WTC11 (cell line): Measurements from ENCODE around the gene CCDC61. TPM values are rescaled to one million over a fixed set of nuclear protein-coding genes. Genes with fewer than 3 reads are reported as not detected.

Experiments used
- ATAC-seq: fragments of 200-7000 bp; cut with Tn5 transposase; 2 replicates; pipeline ENCODE4 v1.10.0; 2021; ENCODE audit warnings: mild to moderate bottlenecking, moderate library complexity
- CTCF ChIA-PET: fragments of 300-600 bp; sonication (Branson Sonifier 250); formaldehyde crosslinking; loops from one replicate; lab custom pipeline; 2021; ENCODE audit warnings: antibody characterized with exemption; lab: Charles Lee
- POLR2A ChIA-PET: fragments of 350-600 bp; sonication (Branson Sonifier 250); formaldehyde crosslinking; loops from one replicate; lab custom pipeline; 2021; ENCODE audit warnings: antibody characterized with exemption; lab: Charles Lee
- DNase-seq: peaks from one replicate; pipeline ENCODE4 v3.0.0; 2021; ENCODE audit warnings: low spot score
- H3K27ac Mint-ChIP-seq: 2 replicates; pipeline ENCODE4 v1.8.0; 2021; ENCODE audit warnings: mixed read lengths
- H3K27me3 Mint-ChIP-seq: 2 replicates; pipeline ENCODE4 v1.8.0; 2021; ENCODE audit warnings: low read depth, mild to moderate bottlenecking, moderate library complexity, mixed read lengths
- H3K36me3 Mint-ChIP-seq: 2 replicates; pipeline ENCODE4 v1.8.0; 2021; ENCODE audit warnings: mixed read lengths
- H3K4me1 Mint-ChIP-seq: 2 replicates; pipeline ENCODE4 v1.8.0; 2022; ENCODE audit warnings: mixed read lengths
- H3K4me3 Mint-ChIP-seq: 2 replicates; pipeline ENCODE4 v1.8.0; 2021; ENCODE audit warnings: mild to moderate bottlenecking, moderate library complexity, mixed read lengths
- H3K9me3 Mint-ChIP-seq: 2 replicates; pipeline ENCODE4 v1.8.0; 2021; ENCODE audit warnings: mixed read lengths
- CBFB ChIP-seq: sonication (generic); formaldehyde crosslinking; IDR thresholded peaks from 2 replicates; pipeline ENCODE4 v1.8.1; 2022; ENCODE audit warnings: mild to moderate bottlenecking, low read depth, missing genetic modification reagents
- ELF4 ChIP-seq: sonication (generic); formaldehyde crosslinking; IDR thresholded peaks from 2 replicates; pipeline ENCODE4 v1.8.1; 2022; ENCODE audit warnings: low read depth, mild to moderate bottlenecking, moderate library complexity, missing genetic modification reagents
- ETV6 ChIP-seq: sonication (generic); formaldehyde crosslinking; IDR thresholded peaks from 2 replicates; pipeline ENCODE4 v1.8.1; 2022; ENCODE audit warnings: mild to moderate bottlenecking, missing genetic modification reagents
- IRF2 ChIP-seq: sonication (generic); formaldehyde crosslinking; IDR thresholded peaks from 2 replicates; pipeline ENCODE4 v1.8.0; 2022; ENCODE audit warnings: low read depth, missing genetic modification reagents, borderline replicate concordance
- JAZF1 ChIP-seq: fragments of 250-450 bp; sonication (Bioruptor Pico); IDR thresholded peaks from 2 replicates; pipeline ENCODE4 v1.9.0; 2021; ENCODE audit warnings: moderate library complexity, mild to moderate bottlenecking, inconsistent platforms
- NFATC4 ChIP-seq: fragments of 250-450 bp; sonication (Bioruptor Pico); IDR thresholded peaks from 2 replicates; pipeline ENCODE4 v1.9.0; 2021; ENCODE audit warnings: mild to moderate bottlenecking
- NR1H2 ChIP-seq: sonication (generic); formaldehyde crosslinking; IDR thresholded peaks from 2 replicates; pipeline ENCODE4 v1.9.0; 2021; ENCODE audit warnings: mild to moderate bottlenecking, moderate library complexity, missing genetic modification reagents
- OVOL2 ChIP-seq: fragments of 250-450 bp; sonication (Bioruptor Pico); IDR thresholded peaks from 2 replicates; pipeline ENCODE4 v1.9.0; 2021; ENCODE audit warnings: mild to moderate bottlenecking, borderline replicate concordance
- RORB ChIP-seq: fragments of 250-450 bp; sonication (Bioruptor Pico); IDR thresholded peaks from 2 replicates; pipeline ENCODE4 v1.9.0; 2021; ENCODE audit warnings: mild to moderate bottlenecking
- ZBTB21 ChIP-seq: sonication (generic); formaldehyde crosslinking; IDR thresholded peaks from 2 replicates; pipeline ENCODE4 v1.8.1; 2023; ENCODE audit warnings: mild to moderate bottlenecking, missing genetic modification reagents, borderline replicate concordance
- ZNF317 ChIP-seq: sonication (generic); formaldehyde crosslinking; IDR thresholded peaks from 2 replicates; pipeline ENCODE4 v1.8.1; 2023; ENCODE audit warnings: low read depth, mild to moderate bottlenecking, moderate library complexity, missing genetic modification reagents, borderline replicate concordance
- ZNF416 ChIP-seq: fragments of 250-450 bp; sonication (Bioruptor Pico); IDR thresholded peaks from 2 replicates; pipeline ENCODE4 v1.9.0; 2021; ENCODE audit warnings: mild to moderate bottlenecking, inconsistent platforms
- total RNA-seq: library from RNA; stranded (reverse); gene quantifications from 3 replicates; pipeline ENCODE4 v1.2.3, GENCODE V29; 2021
- TF ChIP-seq, protein P1 (sequence below): sonication (generic); formaldehyde crosslinking; IDR thresholded peaks from 2 replicates; pipeline ENCODE4 v1.8.1; 2023; ENCODE audit warnings: mild to moderate bottlenecking, missing genetic modification reagents
- TF ChIP-seq, protein P2 (sequence below): sonication (generic); formaldehyde crosslinking; IDR thresholded peaks from 2 replicates; pipeline ENCODE4 v1.8.0; 2022; ENCODE audit warnings: missing genetic modification reagents
- TF ChIP-seq, protein P3 (sequence below): fragments of 250-450 bp; sonication (Bioruptor Pico); IDR thresholded peaks from 2 replicates; pipeline ENCODE4 v1.9.0; 2021; ENCODE audit warnings: mild to moderate bottlenecking
- TF ChIP-seq, protein P4 (sequence below): sonication (generic); formaldehyde crosslinking; IDR thresholded peaks from 2 replicates; pipeline ENCODE4 v1.8.1; 2023; ENCODE audit warnings: mild to moderate bottlenecking, missing genetic modification reagents, moderate library complexity
- TF ChIP-seq, protein P5 (sequence below): sonication (generic); formaldehyde crosslinking; IDR thresholded peaks from 2 replicates; pipeline ENCODE4 v1.8.1; 2023; ENCODE audit warnings: mild to moderate bottlenecking, missing genetic modification reagents, borderline replicate concordance
- TF ChIP-seq, protein P6 (sequence below): sonication (generic); formaldehyde crosslinking; IDR thresholded peaks from 2 replicates; pipeline ENCODE4 v1.8.1; 2022; ENCODE audit warnings: low read depth, mild to moderate bottlenecking, moderate library complexity, missing genetic modification reagents, borderline replicate concordance

The CCDC61 gene
- total RNA-seq, 1 experiment from 2014 or later: 33.7 TPM

DNA sequence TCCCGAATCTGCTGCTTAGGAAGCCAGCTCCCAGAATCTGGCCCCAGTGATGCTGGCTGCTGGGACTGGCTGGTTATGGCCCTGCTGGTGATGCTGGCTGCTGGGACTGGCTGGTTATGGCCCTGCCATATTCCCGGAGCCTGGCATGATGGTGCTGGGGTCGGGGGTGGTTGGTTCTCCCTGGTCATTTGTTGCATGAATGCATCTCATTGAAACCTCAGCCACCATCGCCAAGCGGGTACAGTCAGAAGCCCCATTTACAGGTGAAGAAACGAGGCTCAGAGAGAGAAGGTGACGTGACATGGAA is 25.5 kb downstream of the CCDC61 start:
- H3K9me3 Mint-ChIP-seq: peaks cover 6% of the 10 kb centered on the region; the same call in 1 of the 2 replicates
- CTCF ChIA-PET: interaction anchor here (0.6 to 6.3 kb wide), 11 partner anchors 7 to 313 kb away, joined by 3 to 76 read pairs (median 3); no protein-coding TSS in a partner anchor
- H3K27me3 Mint-ChIP-seq: peaks cover 11% of the 10 kb centered on the region
- DNase-seq: no peak
- TF ChIP-seq RORB (no peak), ZNF416 (no peak), ELF4 (CRISPR knock-in tag) (no peak), ETV6 (CRISPR knock-in tag) (no peak), JAZF1 (CRISPR knock-in tag) (no peak), ZBTB21 (CRISPR knock-in tag) (no peak), OVOL2 (CRISPR knock-in tag) (no peak), NR1H2 (CRISPR knock-in tag) (no peak), ZNF317 (no peak), CBFB (CRISPR knock-in tag) (no peak), IRF2 (no peak), NFATC4 (CRISPR knock-in tag) (no peak)
- TF ChIP-seq, protein P1, sequence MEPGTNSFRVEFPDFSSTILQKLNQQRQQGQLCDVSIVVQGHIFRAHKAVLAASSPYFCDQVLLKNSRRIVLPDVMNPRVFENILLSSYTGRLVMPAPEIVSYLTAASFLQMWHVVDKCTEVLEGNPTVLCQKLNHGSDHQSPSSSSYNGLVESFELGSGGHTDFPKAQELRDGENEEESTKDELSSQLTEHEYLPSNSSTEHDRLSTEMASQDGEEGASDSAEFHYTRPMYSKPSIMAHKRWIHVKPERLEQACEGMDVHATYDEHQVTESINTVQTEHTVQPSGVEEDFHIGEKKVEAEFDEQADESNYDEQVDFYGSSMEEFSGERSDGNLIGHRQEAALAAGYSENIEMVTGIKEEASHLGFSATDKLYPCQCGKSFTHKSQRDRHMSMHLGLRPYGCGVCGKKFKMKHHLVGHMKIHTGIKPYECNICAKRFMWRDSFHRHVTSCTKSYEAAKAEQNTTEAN (CRISPR knock-in tag): no peak
- TF ChIP-seq, protein P2, sequence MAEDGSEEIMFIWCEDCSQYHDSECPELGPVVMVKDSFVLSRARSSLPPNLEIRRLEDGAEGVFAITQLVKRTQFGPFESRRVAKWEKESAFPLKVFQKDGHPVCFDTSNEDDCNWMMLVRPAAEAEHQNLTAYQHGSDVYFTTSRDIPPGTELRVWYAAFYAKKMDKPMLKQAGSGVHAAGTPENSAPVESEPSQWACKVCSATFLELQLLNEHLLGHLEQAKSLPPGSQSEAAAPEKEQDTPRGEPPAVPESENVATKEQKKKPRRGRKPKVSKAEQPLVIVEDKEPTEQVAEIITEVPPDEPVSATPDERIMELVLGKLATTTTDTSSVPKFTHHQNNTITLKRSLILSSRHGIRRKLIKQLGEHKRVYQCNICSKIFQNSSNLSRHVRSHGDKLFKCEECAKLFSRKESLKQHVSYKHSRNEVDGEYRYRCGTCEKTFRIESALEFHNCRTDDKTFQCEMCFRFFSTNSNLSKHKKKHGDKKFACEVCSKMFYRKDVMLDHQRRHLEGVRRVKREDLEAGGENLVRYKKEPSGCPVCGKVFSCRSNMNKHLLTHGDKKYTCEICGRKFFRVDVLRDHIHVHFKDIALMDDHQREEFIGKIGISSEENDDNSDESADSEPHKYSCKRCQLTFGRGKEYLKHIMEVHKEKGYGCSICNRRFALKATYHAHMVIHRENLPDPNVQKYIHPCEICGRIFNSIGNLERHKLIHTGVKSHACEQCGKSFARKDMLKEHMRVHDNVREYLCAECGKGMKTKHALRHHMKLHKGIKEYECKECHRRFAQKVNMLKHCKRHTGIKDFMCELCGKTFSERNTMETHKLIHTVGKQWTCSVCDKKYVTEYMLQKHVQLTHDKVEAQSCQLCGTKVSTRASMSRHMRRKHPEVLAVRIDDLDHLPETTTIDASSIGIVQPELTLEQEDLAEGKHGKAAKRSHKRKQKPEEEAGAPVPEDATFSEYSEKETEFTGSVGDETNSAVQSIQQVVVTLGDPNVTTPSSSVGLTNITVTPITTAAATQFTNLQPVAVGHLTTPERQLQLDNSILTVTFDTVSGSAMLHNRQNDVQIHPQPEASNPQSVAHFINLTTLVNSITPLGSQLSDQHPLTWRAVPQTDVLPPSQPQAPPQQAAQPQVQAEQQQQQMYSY: no peak
- TF ChIP-seq, protein P3, sequence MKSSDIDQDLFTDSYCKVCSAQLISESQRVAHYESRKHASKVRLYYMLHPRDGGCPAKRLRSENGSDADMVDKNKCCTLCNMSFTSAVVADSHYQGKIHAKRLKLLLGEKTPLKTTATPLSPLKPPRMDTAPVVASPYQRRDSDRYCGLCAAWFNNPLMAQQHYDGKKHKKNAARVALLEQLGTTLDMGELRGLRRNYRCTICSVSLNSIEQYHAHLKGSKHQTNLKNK (CRISPR knock-in tag): no peak
- TF ChIP-seq, protein P4, sequence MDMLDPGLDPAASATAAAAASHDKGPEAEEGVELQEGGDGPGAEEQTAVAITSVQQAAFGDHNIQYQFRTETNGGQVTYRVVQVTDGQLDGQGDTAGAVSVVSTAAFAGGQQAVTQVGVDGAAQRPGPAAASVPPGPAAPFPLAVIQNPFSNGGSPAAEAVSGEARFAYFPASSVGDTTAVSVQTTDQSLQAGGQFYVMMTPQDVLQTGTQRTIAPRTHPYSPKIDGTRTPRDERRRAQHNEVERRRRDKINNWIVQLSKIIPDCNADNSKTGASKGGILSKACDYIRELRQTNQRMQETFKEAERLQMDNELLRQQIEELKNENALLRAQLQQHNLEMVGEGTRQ (CRISPR knock-in tag): no peak
- TF ChIP-seq, protein P5, sequence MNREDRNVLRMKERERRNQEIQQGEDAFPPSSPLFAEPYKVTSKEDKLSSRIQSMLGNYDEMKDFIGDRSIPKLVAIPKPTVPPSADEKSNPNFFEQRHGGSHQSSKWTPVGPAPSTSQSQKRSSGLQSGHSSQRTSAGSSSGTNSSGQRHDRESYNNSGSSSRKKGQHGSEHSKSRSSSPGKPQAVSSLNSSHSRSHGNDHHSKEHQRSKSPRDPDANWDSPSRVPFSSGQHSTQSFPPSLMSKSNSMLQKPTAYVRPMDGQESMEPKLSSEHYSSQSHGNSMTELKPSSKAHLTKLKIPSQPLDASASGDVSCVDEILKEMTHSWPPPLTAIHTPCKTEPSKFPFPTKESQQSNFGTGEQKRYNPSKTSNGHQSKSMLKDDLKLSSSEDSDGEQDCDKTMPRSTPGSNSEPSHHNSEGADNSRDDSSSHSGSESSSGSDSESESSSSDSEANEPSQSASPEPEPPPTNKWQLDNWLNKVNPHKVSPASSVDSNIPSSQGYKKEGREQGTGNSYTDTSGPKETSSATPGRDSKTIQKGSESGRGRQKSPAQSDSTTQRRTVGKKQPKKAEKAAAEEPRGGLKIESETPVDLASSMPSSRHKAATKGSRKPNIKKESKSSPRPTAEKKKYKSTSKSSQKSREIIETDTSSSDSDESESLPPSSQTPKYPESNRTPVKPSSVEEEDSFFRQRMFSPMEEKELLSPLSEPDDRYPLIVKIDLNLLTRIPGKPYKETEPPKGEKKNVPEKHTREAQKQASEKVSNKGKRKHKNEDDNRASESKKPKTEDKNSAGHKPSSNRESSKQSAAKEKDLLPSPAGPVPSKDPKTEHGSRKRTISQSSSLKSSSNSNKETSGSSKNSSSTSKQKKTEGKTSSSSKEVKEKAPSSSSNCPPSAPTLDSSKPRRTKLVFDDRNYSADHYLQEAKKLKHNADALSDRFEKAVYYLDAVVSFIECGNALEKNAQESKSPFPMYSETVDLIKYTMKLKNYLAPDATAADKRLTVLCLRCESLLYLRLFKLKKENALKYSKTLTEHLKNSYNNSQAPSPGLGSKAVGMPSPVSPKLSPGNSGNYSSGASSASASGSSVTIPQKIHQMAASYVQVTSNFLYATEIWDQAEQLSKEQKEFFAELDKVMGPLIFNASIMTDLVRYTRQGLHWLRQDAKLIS: no peak
- TF ChIP-seq, protein P6, sequence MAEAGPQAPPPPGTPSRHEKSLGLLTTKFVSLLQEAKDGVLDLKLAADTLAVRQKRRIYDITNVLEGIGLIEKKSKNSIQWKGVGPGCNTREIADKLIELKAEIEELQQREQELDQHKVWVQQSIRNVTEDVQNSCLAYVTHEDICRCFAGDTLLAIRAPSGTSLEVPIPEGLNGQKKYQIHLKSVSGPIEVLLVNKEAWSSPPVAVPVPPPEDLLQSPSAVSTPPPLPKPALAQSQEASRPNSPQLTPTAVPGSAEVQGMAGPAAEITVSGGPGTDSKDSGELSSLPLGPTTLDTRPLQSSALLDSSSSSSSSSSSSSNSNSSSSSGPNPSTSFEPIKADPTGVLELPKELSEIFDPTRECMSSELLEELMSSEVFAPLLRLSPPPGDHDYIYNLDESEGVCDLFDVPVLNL: no peak
- TF ChIP-seq, all 79 proteins: peak for 0
- Mint-ChIP-seq H3K27ac (no peak overlapping the region), H3K4me3 (no peak overlapping the region), H3K4me1 (peaks cover 24% of the 10 kb centered on the region), H3K36me3 (peaks cover 3% of the 10 kb centered on the region; the same call in 1 of the 2 replicates)
- no peak for ATAC-seq
- POLR2A ChIA-PET: no interaction called here
